Activated CD8-positive, alpha-beta memory T cell treated with anti-CD3 and anti-CD28 coated beads, Interleukin-2, amount 50 U/mL, for 24 hours (primary cell): ENCODE results near the gene BTBD9.
"Not testable (repeated sequence)": the region's sequence is repeated elsewhere in the genome, so short reads cannot be mapped to it uniquely, and the experiment has no call there.

Experiments
- DNase-seq: peaks from one replicate; pipeline ENCODE4 v3.0.0-alpha.2; 2020; ENCODE audit errors: extremely low read depth

Gene BTBD9

GRCh38 chr6:38649744-38650143, 10.0 kb upstream of the BTBD9 start:
- DNase-seq: no peak

DNA sequence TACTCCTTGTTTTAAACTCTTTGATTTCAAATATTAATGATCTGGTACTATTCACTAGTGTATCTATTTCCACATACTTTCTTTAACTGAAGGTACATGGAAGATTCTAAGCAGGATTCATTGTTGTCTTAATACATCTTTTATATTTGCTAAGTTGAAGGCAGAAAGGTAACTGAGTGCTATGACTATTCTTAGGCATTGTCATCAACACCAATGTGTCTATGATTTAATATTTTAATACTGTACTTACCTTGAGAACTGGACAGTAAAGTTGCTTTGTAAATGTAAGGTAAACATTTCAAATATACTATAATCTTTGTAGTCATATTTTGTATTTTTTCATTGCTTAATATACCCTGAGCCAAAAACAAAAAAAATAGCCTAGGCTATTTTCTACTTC, 8.9 kb upstream of the BTBD9 start:
- DNase-seq: no peak

GRCh38 chr6:38646166-38646878, 6.6 kb upstream of the BTBD9 start:
- DNase-seq: no peak

DNA sequence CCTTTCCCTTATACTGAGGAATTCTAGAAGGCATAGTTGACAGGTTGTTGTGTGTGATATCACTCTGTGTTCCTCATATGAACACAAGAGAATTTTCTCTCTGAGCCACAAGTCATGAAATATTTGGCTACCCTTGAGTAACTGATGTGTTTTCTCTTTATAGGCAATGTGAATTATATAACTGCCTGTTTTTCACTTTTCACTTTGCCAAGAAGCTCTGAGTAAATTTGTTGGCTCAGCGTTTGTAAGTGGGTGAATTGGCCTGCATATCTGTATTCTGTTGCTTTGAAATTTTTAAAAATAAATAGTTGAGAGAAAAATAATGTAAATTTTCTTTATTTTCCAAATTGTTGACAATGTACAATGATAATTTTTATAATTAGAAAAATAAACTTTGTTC, 5.2 kb upstream of the BTBD9 start:
- DNase-seq: no peak

DNA sequence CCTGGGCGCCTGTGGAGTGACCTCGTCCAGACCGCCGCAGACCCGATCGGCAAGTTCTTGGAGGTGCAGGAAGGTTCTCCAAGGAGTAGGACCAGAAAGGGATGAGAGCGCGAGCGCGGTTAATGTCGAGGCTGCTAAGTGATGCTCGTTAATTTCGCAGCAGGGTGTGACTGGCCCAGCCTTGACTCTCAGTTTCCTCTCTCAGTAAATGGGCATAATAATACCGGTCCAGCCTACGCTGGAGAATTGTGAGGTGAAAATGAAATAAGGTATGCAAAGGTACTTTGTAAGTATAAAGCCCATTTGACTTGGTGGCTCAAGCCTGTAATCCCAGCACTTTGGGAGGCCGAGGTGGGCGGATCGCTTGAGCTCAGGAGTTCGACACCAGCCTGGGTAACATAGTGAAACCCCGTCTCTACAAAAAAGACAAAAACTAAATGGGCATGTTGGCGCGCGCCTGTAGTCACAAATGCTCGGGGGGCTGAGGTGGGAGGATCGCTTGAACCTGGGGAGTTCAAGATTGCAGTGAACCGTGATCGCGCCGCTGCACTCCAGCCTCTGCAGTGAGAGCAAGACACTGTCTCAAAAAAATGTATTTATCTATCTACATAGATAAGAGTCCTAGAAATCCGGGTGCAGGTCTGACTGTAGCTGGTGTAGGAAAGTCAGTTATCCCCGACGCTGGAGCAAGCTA, 634 bp upstream of the BTBD9 start:
- DNase-seq: no peak

DNA sequence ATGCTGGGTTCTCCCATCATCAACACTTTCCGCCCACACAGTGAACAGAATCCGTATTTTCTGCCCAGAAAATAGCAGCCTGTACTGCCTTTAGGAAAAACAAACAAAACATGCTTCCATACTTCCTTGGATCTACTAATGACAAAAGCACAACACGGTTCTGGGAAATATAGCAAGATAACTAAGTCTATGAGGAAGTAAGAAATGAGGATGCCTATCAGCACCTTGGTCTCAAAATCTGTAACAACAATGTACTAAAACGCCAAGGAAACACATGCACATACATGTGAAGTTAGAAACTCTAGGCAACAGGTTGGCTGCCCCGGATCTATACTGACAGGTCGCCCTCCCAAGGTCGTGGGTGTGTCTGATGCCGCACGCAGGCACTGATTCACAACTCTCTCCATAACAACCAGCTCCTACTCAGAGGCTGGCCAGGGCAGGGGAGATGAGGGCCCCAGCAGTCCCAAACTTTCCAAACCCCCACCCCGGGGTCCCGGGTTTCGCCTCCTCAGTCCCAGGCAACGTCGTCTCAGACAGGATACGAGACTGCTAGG, 710 bp downstream of the BTBD9 start:
- DNase-seq: peak; percentile 10

- no peak for DNase-seq
These were observed 2.0 kb downstream of the BTBD9 start for GRCh38 chr6:38637756-38638155.

DNA sequence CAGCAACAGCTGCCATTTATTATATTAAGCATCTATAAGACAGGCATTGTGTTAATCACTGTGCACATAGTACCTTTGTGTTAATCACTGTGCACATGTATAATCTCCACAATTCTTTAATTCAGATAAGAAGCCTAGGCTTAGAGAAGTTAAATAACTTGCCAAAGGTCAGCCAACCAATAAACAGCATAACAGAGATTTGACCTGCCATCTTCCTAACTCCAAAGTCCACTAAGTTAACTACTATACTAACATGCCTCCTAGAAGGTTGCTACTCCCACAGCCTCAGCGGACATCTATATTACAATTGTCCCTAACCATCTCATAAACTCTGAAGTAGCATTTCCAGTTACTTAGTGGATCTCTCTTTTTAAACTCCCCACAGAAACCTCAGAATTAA, 3.7 kb downstream of the BTBD9 start:
- DNase-seq: no peak

GRCh38 chr6:38634518-38634917, 5.2 kb downstream of the BTBD9 start:
- no peak for DNase-seq

DNA sequence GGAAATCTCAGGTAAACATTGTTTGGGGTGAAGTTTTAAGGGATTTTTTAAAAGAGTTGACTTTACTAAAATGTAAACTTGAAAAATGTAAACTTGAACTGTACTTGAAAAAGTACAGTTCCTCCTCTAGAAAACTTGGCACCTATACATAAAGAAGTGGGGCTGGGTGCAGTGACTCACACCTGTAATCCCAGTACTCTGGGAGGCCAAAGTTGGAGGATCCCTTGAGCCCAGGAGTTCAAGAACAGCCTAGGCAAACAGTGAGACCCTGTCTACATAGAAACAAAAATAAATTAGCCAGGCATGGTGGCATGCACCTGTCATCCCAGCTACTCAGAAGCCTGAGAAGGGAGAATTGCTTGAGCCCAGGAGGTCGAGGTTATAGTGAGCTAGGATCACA, 7.2 kb downstream of the BTBD9 start:
- no peak for DNase-seq

- DNase-seq: no peak
These were observed 8.4 kb downstream of the BTBD9 start for GRCh38 chr6:38631186-38631783.

DNA sequence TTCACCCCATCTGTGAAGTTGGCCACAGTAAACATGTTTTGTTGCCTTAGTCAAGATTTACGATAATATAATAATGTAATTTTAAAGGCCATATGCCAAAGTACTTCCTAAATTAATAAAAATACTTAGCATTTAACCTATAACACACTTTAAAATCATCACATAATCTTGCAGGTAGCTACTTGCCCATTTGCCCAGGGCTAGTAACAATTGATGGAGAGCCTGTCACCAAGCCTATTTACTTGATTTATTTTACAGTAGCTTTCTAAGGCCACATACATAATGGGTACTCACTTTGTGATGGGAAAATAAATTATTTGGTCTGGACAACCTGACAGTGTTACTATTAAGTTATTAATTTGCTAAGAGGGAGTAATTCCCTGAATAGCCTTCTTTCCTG, 14.5 kb downstream of the BTBD9 start:
- no peak for DNase-seq

DNA sequence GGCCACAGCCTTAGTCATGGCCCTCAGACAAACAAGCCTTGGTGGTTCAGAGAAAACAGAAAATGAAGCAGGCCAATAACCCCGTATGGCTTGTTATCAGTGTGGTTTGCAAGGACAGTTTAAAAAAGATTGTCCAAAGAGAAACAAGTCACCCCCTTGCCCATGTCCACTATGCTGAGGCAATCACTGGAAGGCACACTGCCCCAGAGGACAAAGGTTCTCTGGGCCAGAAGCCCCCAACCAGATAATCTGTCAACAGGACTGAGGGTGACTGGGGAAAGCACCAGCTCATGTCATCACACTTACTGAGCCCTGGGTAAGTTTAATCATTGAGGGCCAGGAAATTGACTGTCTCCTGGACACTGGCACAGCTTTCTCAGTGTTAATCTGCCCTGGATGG, 20.4 kb downstream of the BTBD9 start:
- not testable (repeated sequence) for DNase-seq

DNA sequence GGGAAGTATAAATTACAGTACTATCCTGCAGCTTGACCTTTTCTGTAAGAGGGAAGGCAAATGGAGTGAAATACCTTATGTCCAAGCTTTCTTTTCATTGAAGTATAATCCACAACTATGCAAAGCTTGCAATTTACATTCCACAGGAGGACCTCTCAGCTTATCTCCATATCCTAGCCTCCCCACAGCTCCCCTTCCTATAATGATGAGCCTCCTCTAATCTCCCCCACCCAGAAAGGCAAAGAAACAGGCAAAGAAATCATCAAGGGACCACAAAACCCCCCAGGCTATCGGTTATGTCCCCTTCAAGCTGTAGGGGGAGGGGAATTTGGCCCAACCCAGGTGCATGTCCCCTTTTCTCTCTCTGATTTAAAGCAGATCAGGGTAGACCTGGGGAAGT, 21.4 kb downstream of the BTBD9 start:
- not testable (repeated sequence) for DNase-seq

- DNase-seq: no peak
These were observed 21.9 kb downstream of the BTBD9 start for GRCh38 chr6:38617856-38618255.

- no peak for DNase-seq
These were observed 27.4 kb downstream of the BTBD9 start for GRCh38 chr6:38612143-38612965.

DNA sequence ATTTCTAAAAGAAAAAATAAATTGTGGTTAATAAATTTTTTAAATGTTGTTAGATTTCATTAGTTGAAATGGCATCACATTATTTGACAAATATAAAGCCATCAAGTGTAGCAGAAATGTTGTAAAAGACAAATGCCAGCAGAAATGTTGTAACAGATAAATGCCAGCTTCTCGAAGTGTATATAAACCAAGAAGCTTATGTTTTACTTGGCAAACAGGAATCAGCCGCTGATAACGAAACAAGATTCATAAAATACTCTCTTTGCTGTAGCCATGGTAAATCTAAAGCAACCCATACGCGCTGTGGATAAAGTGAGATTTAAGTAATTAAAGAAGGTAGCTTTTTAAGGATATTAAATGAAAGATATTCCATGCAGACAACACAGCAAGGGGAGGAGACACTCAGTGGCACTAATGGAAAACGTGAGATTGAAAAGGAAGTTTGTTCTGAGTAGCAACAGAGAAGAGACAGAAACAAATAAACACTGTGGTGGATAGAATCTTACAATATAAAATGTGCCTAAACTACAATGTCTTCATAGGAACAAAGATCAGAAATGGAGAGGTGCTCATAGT, 29.6 kb downstream of the BTBD9 start:
- DNase-seq: no peak

GRCh38 chr6:38604700-38605099, 35.0 kb downstream of the BTBD9 start:
- DNase-seq: no peak

GRCh38 chr6:38603966-38604365, 35.8 kb downstream of the BTBD9 start:
- no peak for DNase-seq

GRCh38 chr6:38603496-38603895, 36.2 kb downstream of the BTBD9 start:
- DNase-seq: no peak

GRCh38 chr6:38599966-38600550, 39.7 kb downstream of the BTBD9 start:
- DNase-seq: no peak
